GM19043 (cell line): ENCODE measurements around the gene CD79B.
A peak's percentile ranks its signal among the peaks of the same experiment; 100 is the strongest.
"Not testable (repeated sequence)": the region's sequence is repeated elsewhere in the genome, so short reads cannot be mapped to it uniquely, and the experiment has no call there.

Experiments used
- ATAC-seq: cut with Tn5 transposase; IDR thresholded peaks from one replicate; pipeline ENCODE4 v1.9.1; 2021; ENCODE audit warnings: low read depth; ENCODE audit not compliant: unreplicated experiment

CD79B gene

GRCh38 chr17:63934183-63935112 lies 2.3 kb upstream of the CD79B start:
- no peak for ATAC-seq

DNA sequence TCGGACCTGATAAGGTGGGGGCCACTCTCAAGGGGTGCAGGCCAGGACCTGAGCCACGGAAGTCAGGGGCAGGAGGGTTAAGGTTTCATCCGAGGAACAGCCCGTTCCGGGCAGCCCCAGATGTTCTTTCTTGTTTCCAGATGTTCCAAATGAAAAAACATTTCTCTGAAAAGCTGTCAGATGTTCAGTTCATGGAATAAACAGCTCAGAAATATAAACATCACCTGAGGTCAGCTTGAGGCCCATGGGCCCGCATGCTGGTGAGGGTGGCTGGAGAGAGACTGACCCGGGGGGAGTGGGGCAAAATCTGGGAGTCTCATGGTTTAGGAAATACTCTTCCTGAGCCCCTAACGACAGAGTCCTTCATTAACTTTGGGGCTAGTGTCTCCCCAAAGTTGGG lies 1.5 kb upstream of the CD79B start:
- ATAC-seq: no peak

- ATAC-seq: no peak
Measured at GRCh38 chr17:63932721-63933120, 590 bp upstream of the CD79B start.

DNA sequence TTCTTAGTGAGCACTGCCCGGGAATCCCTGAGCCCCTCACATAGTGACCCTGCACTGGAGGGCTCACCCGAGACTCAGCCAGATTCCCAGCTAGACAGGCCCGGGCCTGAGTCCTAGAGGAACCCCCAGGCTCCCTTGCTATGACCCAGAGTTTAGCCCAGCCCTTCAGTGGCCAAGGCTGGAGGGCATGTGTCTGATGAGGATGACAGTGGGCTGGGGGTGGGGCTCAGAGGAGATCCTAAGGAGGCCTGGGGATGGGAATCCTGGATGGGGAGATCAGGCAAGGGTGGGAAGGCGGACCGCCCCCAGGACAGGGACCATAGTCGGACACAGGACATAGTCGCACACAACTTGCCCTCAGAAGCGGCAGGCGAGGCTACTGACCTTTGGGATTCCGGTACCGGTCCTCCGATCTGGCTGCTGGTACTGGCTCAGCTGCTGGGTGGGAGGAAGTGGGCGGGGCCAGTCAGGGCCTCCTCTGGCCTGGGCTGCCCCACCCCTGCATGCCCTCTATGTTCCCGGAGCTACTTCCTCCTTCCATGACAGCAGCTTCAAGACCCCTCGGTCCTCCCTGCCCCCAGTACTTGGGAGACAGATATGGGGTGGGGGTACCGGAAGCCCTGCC lies 1.1 kb downstream of the CD79B start:
- ATAC-seq: no peak

- no peak for ATAC-seq
Measured at GRCh38 chr17:63929860-63930766, 2.0 kb downstream of the CD79B start.

GRCh38 chr17:63928966-63929695 lies 3.0 kb downstream of the CD79B start:
- ATAC-seq: no peak

DNA sequence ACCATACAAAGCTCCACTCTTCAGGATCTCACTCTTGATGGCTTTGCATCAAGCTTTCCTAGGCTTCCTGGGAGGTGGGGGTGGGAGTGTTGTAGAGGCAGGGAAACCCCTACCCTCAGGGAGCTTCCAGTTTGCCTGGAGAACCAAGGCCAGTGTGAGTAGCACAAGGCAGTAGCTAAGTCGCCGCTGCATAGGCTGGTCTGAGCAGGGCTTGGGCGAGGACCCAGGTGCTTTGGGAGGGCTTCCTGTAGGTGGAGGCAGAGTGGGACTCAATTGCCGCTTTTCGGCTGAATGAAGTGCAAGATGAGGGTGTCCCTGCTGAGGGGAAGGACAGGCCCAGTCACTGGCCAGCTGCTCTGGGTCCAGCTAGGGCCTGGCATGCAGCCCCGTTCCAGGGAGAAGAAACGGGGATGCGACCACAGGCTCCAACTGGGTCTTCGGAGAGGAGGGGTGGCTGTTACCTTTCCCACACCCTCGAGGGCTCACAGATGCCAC lies 3.9 kb downstream of the CD79B start:
- no peak for ATAC-seq

DNA sequence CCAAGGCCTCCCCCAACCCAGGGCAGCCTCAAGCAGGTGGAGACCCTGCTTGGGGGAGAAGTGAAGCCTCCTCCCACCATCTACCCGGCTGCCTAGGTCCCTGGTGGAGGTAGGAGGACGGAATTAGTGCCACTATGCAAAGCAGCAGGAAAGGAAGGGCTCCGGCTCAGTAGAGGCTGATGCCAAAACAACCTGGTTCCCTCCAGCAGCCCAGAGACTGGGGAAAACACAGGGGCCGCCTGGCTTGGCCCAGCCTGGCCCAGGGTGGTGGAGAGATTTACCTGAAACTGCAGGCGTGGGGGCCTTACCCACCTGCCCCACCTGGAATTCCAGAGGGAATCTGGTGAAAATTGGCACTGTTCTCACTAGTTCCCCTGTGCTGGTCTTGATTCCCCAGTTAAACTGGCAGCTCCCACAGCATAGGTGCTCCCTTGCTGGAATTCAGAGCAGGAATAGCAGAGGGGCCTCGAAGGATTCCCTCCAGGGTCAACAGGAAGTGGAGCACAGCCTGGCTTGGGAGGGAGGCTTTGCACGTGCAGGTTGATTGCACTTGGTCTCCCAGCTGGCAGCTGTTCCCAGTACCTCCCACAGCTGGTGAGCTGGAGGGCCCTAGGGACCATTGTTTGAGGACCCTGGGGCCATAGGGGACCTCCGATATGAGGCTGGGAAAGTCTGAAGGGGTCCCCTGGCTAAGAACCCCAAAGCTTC lies 4.5 kb downstream of the CD79B start:
- ATAC-seq: no peak

DNA sequence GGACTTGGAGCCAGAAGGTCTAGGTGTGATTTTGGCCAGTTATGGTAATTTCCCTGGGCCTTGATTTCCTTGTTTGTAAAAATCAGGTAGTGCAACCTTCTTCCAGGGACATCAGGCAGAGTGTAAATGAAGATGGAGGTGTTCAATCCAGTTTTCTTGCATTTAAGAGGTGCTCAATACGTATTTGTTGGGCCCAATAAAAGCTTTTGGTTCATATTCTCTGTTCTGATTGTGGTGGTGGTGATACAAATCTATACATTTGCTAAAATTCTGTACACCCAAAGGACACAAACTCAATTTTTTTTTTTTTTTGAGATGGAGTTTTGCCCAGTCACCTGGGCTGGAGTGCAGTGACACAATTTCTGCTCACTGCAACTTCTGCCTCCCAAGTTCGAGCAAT lies 6.0 kb downstream of the CD79B start:
- ATAC-seq: no peak

GRCh38 chr17:63925615-63926014 lies 6.5 kb downstream of the CD79B start:
- ATAC-seq: no peak

- ATAC-seq: not testable (repeated sequence)
Measured at GRCh38 chr17:63922402-63922801, 9.7 kb downstream of the CD79B start.

DNA sequence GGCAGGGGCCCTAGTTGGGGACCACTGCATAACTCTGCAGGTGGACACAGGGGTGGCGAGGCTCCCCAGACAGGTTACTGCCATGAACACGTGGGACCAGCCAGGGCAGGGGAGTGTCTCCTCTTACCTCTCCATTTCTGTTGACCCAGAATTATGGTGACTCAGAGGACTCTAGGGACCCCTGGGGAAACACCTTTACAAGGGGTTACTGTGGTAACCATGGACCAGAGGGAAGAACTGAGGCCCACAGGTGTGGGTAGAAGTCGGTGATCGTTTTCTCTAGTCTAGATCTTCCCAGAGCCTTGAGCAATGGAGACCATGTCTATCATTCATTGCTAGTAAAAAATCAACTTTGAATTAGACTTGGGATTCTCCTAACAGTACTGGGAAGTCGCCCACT lies 11.4 kb downstream of the CD79B start:
- not testable (repeated sequence) for ATAC-seq

- ATAC-seq: not testable (repeated sequence)
Measured at GRCh38 chr17:63920050-63920449, 12.1 kb downstream of the CD79B start.

DNA sequence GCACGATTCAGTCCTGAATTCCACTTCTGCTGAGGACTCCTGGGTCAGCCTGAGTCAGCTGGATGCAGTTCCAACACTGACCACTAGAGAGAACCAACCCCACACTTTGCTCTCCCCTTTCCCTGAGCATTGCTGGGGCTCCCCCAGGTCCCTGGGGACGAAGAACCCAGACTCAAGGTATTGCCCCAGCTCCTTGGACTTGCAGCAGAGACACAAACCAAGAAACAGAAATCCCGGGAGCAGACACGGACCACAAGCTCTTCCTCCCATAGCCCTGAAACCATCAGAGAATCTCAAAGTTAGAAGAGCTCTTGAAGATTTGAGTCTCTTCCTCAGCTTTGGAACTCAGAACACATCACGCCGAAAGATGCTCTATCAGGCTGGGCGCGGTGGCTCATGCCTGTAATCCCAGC lies 12.8 kb downstream of the CD79B start:
- ATAC-seq: peak; percentile 58

GRCh38 chr17:63918789-63919305 lies 13.3 kb downstream of the CD79B start, which contains the start of gene GH1:
TSS of gene GH1 (minus strand) at chr17:63918839. CDS start at chr17:63918776, 63 bp downstream.
- not testable (repeated sequence) for ATAC-seq

DNA sequence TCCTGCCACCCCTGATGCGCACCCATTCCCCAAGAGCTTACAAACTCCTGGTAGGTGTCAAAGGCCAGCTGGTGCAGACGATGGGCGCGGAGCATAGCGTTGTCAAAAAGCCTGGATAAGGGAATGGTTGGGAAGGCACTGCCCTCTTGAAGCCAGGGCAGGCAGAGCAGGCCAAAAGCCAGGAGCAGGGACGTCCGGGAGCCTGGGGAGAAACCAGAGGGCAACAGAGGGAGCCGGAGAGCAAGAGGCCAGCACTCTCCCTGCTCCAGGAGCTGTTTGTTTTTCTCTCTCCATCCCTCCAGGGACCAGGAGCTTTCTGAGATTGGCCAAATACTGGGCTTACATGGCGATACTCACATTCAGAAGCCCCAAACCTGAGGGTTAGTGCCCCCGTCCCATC lies 13.8 kb downstream of the CD79B start:
- ATAC-seq: no peak

DNA sequence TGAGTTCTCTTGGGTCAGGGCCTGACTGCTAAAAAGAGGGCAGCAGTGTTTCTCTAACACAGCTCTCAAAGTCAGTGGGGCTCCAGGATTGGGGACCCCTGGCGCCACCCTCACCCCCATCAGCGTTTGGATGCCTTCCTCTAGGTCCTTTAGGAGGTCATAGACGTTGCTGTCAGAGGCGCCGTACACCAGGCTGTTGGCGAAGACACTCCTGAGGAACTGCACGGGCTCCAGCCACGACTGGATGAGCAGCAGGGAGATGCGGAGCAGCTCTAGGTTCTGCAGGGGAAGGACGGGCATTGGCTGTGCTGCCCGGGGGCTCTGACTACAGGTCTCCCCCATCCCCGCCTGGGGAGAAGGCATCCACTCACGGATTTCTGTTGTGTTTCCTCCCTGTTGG lies 14.5 kb downstream of the CD79B start:
- ATAC-seq: no peak

DNA sequence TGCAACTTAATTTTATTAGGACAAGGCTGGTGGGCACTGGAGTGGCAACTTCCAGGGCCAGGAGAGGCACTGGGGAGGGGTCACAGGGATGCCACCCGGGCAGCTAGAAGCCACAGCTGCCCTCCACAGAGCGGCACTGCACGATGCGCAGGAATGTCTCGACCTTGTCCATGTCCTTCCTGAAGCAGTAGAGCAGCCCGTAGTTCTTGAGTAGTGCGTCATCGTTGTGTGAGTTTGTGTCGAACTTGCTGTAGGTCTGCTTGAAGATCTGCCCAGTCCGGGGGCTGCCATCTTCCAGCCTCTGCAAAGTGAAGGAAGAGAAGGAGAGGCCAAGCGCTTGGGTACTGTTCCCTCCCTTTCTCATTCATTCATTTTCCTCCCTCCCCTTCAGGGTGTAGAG lies 14.9 kb downstream of the CD79B start:
- ATAC-seq: not testable (repeated sequence)

DNA sequence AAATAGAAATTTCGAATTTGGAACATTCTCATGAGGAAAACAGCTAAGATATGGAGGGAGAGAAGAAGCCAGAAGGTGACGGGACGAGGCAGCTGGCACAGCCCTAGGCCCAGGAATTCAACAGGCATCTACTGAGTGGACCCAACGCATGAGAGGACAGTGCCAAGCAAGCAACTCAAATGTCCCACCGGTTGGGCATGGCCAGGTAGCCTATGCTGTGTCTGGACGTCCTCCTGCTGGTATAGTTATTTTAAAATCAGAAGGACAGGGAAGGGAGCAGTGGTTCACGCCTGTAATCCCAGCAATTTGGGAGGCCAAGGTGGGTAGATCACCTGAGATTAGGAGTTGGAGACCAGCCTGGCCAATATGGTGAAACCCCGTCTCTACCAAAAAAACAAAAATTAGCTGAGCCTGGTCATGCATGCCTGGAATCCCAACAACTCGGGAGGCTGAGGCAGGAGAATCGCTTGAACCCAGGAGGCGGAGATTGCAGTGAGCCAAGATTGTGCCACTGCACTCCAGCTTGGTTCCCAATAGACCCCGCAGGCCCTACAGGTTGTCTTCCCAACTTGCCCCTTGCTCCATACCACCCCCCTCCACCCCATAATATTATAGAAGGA lies 15.5 kb downstream of the CD79B start:
- ATAC-seq: no peak
